Suprapubic skin (tissue), 4 donors: Measurements from ENCODE around the gene HOXB7.

Source experiments
- EP300 ChIP-seq: sonication (generic); formaldehyde crosslinking; IDR thresholded peaks from one replicate; pipeline ENCODE4 v1.6.1; 2017; ENCODE audit warnings: antibody characterized with exemption
- POLR2A ChIP-seq, 2 donors: fragments of 450-650 bp; IDR thresholded peaks; one replicate each; pipeline ENCODE4 v1.6.1; 2017; ENCODE audit warnings: antibody characterized with exemption in 2 of 2, mild to moderate bottlenecking in 2 of 2, moderate library complexity in 2 of 2
- POLR2AphosphoS5 ChIP-seq, 3 donors: sonication (generic); formaldehyde crosslinking; IDR thresholded peaks; one replicate each; pipeline ENCODE4 v1.6.1; 2017; ENCODE audit warnings: antibody characterized with exemption in 3 of 3
- TF ChIP-seq, protein P1 (sequence below), 2 donors: fragments of 200-600 bp in 1 of 2; fragments of 450-650 bp in 1 of 2; sonication (generic) in 1 of 2; IDR thresholded peaks; one replicate each; pipeline ENCODE4 v1.5.1; 2016 to 2019; ENCODE audit warnings: antibody characterized with exemption in 2 of 2, mild to moderate bottlenecking in 1 of 2, moderate library complexity in 1 of 2

DNA sequence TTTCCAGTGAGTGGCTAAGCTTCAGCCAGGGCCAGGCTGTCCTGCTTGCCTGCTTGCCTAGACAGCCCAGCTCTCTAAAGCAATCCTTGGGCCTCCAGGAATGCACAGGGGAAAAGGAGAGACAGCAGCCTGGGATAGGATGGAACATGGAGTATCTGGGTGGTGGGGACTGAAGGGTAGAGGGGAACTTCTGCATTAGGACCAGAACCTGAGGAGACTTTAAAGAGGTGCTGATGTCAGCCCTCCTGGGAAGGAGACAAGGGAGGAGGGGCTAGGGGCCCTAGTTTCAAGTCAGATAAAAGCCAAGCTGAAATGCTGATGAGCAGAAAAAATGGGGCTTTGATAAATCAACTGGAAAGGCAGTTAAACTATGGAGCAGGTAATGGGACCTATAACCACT is 1.8 kb downstream of the HOXB7 start:
- TF ChIP-seq, protein P1, sequence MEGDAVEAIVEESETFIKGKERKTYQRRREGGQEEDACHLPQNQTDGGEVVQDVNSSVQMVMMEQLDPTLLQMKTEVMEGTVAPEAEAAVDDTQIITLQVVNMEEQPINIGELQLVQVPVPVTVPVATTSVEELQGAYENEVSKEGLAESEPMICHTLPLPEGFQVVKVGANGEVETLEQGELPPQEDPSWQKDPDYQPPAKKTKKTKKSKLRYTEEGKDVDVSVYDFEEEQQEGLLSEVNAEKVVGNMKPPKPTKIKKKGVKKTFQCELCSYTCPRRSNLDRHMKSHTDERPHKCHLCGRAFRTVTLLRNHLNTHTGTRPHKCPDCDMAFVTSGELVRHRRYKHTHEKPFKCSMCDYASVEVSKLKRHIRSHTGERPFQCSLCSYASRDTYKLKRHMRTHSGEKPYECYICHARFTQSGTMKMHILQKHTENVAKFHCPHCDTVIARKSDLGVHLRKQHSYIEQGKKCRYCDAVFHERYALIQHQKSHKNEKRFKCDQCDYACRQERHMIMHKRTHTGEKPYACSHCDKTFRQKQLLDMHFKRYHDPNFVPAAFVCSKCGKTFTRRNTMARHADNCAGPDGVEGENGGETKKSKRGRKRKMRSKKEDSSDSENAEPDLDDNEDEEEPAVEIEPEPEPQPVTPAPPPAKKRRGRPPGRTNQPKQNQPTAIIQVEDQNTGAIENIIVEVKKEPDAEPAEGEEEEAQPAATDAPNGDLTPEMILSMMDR (IDR thresholded peaks at IDR 0.05) = no peak
- TF ChIP-seq POLR2AphosphoS5 (IDR thresholded peaks at IDR 0.05) (no peak), POLR2A (IDR thresholded peaks at IDR 0.05) (no peak), EP300 (no peak)
